ENCODE measurements around the gene FAM228A.
A peak's percentile ranks its signal among the peaks of the same experiment; 100 is the strongest.

Gene FAM228A

DNA sequence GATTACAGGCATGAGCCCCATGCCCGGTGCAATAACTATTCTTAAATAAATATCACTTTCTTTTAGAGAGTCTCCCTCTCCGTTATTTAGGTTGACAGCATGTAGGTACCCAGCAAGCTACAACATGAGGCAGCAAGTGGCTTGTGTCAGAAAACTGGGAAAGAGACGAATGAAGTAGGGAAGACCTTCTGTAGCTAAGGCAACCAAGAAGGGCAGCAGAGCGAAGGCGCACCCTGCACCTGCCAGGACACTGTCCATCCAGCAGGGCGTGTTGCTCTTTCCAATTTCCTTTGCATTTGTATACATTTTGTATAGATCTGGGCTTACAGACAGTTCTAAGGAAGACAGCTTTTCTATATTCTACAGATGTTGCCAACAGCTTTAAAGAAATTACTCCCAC, 48.1 kb downstream of the FAM228A start:
- H3K9ac ChIP-seq (ENCODE audit: low read length), result no peak overlapping the region
- no peak overlapping the region for H3K27ac ChIP-seq (ENCODE audit: low read length)
- H3F3A ChIP-seq (ENCODE audit: insufficient read depth, low read length), result no peaks in the 10 kb centered on the region
- no peak for DNase-seq
- no peaks in the 10 kb centered on the region for H3K36me3 ChIP-seq (replicated peaks; ENCODE audit: insufficient read depth, low read length)
- H3K4me2 ChIP-seq (ENCODE audit: low read depth, low read length), result no peak overlapping the region
- H3K9me3 ChIP-seq (replicated peaks; ENCODE audit: insufficient read depth, low read length), result no peaks in the 10 kb centered on the region
- no peaks in the 10 kb centered on the region for H3K4me1 ChIP-seq (ENCODE audit: low read length)
- H3K4me3 ChIP-seq (ENCODE audit: low read length), result no peak overlapping the region
- H3K27me3 ChIP-seq (replicated peaks; ENCODE audit: insufficient read depth, low read length), result no peaks in the 10 kb centered on the region
- no peaks in the 10 kb centered on the region for H3K9me2 ChIP-seq (replicated peaks; ENCODE audit: insufficient read depth, low read length)
- TF ChIP-seq, protein P1, sequence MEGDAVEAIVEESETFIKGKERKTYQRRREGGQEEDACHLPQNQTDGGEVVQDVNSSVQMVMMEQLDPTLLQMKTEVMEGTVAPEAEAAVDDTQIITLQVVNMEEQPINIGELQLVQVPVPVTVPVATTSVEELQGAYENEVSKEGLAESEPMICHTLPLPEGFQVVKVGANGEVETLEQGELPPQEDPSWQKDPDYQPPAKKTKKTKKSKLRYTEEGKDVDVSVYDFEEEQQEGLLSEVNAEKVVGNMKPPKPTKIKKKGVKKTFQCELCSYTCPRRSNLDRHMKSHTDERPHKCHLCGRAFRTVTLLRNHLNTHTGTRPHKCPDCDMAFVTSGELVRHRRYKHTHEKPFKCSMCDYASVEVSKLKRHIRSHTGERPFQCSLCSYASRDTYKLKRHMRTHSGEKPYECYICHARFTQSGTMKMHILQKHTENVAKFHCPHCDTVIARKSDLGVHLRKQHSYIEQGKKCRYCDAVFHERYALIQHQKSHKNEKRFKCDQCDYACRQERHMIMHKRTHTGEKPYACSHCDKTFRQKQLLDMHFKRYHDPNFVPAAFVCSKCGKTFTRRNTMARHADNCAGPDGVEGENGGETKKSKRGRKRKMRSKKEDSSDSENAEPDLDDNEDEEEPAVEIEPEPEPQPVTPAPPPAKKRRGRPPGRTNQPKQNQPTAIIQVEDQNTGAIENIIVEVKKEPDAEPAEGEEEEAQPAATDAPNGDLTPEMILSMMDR (IDR thresholded peaks at IDR 0.05; ENCODE audit: low read length), result no peak
- TF ChIP-seq EZH2phosphoT487 (IDR thresholded peaks at IDR 0.05; ENCODE audit: low read length), result no peak
- no peak for TF ChIP-seq EZH2 (optimal IDR thresholded peaks at IDR 0.05; ENCODE audit: low read depth, low read length)
- H2AFZ ChIP-seq (ENCODE audit: low read length), result no peak overlapping the region
- no peaks in the 10 kb centered on the region for H3K79me2 ChIP-seq (ENCODE audit: low read length)
- no peaks in the 10 kb centered on the region for H4K20me1 ChIP-seq (ENCODE audit: insufficient read depth, low read length)

DNA sequence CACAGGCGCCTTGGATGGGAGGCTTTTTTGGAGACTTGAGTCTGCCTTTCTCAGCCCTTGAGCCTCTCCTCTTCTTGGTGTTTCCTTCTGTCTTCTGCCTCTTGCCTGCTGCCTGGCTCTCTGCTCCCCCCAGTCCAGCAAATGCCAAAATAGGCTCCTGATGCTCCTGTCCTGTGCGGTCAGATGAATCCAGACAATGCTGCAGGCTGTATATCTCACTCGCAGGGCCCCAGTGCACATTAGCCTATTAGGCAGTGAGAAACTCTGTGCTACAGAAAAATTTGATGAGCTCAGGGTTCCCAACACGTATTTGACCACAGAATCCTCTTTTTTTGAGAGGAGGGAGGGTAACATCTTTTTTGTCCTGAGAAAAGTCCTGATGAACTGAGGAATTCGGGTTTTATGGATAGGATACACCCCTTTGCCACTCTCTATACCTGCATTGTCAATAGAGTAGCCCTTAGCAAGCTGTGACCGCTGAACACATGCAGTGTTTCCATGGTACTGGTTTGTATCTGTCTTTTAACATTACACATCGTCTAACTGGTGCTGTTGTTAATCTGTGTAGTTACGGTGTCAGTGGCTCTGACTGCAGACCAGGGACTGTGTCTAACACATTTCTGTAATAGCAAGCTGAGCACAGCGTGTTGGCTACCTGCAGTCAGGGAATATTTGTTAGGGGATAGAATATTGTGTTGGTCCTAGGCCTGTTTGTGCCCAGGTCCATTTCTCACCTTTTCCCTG, 50.8 kb downstream of the FAM228A start:
- Histone ChIP-seq H2AFZ (ENCODE audit: low read length) (no peak overlapping the region), H3K4me1 (ENCODE audit: low read length) (no peaks in the 10 kb centered on the region), H3K9me3 (replicated peaks; ENCODE audit: insufficient read depth, low read length) (no peaks in the 10 kb centered on the region), H3K79me2 (ENCODE audit: low read length) (no peaks in the 10 kb centered on the region), H3K36me3 (replicated peaks; ENCODE audit: insufficient read depth, low read length) (no peaks in the 10 kb centered on the region), H3K27me3 (replicated peaks; ENCODE audit: insufficient read depth, low read length) (no peaks in the 10 kb centered on the region), H3K4me2 (ENCODE audit: low read depth, low read length) (no peak overlapping the region), H3K9ac (ENCODE audit: low read length) (no peak overlapping the region), H3K4me3 (ENCODE audit: low read length) (no peak overlapping the region), H3F3A (ENCODE audit: insufficient read depth, low read length) (no peaks in the 10 kb centered on the region), H4K20me1 (ENCODE audit: insufficient read depth, low read length) (no peaks in the 10 kb centered on the region), H3K9me2 (replicated peaks; ENCODE audit: insufficient read depth, low read length) (no peaks in the 10 kb centered on the region), H3K27ac (ENCODE audit: low read length) (no peak overlapping the region)
- no peak for DNase-seq
- TF ChIP-seq EZH2 (optimal IDR thresholded peaks at IDR 0.05; ENCODE audit: low read depth, low read length) (no peak), EZH2phosphoT487 (IDR thresholded peaks at IDR 0.05; ENCODE audit: low read length) (no peak)
- TF ChIP-seq, protein P1 (IDR thresholded peaks at IDR 0.05; ENCODE audit: low read length), result no peak

DNA sequence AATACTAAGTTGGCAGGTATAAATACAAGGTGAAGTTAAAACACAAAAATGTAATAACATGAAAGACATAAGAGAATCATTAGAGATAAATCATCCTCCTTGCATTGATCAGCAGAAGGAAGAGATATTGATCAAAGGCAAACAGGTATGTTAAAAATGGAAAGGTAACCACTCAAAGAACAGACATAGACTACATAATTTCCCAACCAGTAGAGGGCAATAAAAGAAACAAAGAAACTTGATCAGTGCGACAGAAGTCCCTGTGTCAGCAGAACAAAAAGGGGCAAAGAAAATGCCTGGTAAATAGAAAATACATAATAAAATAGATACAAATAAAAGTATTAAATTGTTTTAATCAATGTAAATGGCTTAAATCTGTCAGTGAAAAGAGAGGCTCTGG, 53.6 kb downstream of the FAM228A start:
- no peaks in the 10 kb centered on the region for H3F3A ChIP-seq (ENCODE audit: insufficient read depth, low read length)
- no peaks in the 10 kb centered on the region for H3K36me3 ChIP-seq (replicated peaks; ENCODE audit: insufficient read depth, low read length)
- TF ChIP-seq, protein P1 (IDR thresholded peaks at IDR 0.05; ENCODE audit: low read length), result peak; percentile 26
- no peak for TF ChIP-seq EZH2 (optimal IDR thresholded peaks at IDR 0.05; ENCODE audit: low read depth, low read length)
- no peak for DNase-seq
- H3K9ac ChIP-seq (ENCODE audit: low read length), result no peak overlapping the region
- no peaks in the 10 kb centered on the region for H3K9me2 ChIP-seq (replicated peaks; ENCODE audit: insufficient read depth, low read length)
- no peaks in the 10 kb centered on the region for H3K4me1 ChIP-seq (ENCODE audit: low read length)
- no peaks in the 10 kb centered on the region for H3K79me2 ChIP-seq (ENCODE audit: low read length)
- no peak overlapping the region for H3K4me2 ChIP-seq (ENCODE audit: low read depth, low read length)
- H2AFZ ChIP-seq (ENCODE audit: low read length), result no peak overlapping the region
- no peak overlapping the region for H3K27ac ChIP-seq (ENCODE audit: low read length)
- H3K9me3 ChIP-seq (replicated peaks; ENCODE audit: insufficient read depth, low read length), result no peaks in the 10 kb centered on the region
- H3K4me3 ChIP-seq (ENCODE audit: low read length), result no peak overlapping the region
- H3K27me3 ChIP-seq (replicated peaks; ENCODE audit: insufficient read depth, low read length), result no peaks in the 10 kb centered on the region
- no peaks in the 10 kb centered on the region for H4K20me1 ChIP-seq (ENCODE audit: insufficient read depth, low read length)

Data from MM.1S (cell line).